Natural killer cell (primary cell): ENCODE results near the gene OXSR1. TPM values are rescaled to one million over a fixed set of nuclear protein-coding genes. Genes with fewer than 3 reads are reported as not detected.

Experiments
- ATAC-seq, 3 donors: fragments of 150-1000 bp in 2 of 3; fragments of 200-7000 bp in 1 of 3; cut with Tn5 transposase; 1 replicate in 1 of 3; 2 replicates in 2 of 3; pipeline ENCODE4 v1.10.0; 2021; ENCODE audit warnings: mild to moderate bottlenecking in 2 of 3, moderate library complexity in 2 of 3
- DNase-seq, 2 donors: peaks; one replicate each; pipeline versions ENCODE4 v3.0.0 to v3.0.0-alpha.2; 2013 to 2021; ENCODE audit warnings: mixed read lengths in 1 of 2
- H3K27ac ChIP-seq: one replicate; pipeline ENCODE4 v1.5.1; 2013; ENCODE audit warnings: mild to moderate bottlenecking, low read length
- H3K27me3 ChIP-seq: one replicate; pipeline ENCODE4 v1.6.1; 2013; ENCODE audit warnings: low read length; ENCODE audit not compliant: control insufficient read depth, insufficient read depth
- H3K36me3 ChIP-seq: one replicate; pipeline ENCODE4 v1.6.1; 2013; ENCODE audit warnings: low read length; ENCODE audit not compliant: control insufficient read depth, insufficient read depth
- H3K4me1 ChIP-seq: one replicate; pipeline ENCODE4 v1.6.1; 2013; ENCODE audit warnings: low read length; ENCODE audit not compliant: control insufficient read depth, insufficient read depth
- H3K4me3 ChIP-seq: one replicate; pipeline ENCODE4 v1.5.1; 2013; ENCODE audit warnings: low read length
- H3K9me3 ChIP-seq: one replicate; pipeline ENCODE4 v1.6.1; 2013; ENCODE audit warnings: low read length; ENCODE audit not compliant: control insufficient read depth, insufficient read depth
- H3K27ac Mint-ChIP-seq, 2 donors: one replicate each; pipeline ENCODE4 v1.8.0; 2022; ENCODE audit warnings: mild to moderate bottlenecking in 2 of 2, mixed read lengths in 2 of 2, moderate library complexity in 1 of 2
- H3K27me3 Mint-ChIP-seq, 2 donors: one replicate each; pipeline ENCODE4 v1.8.0; 2022; ENCODE audit warnings: low read depth in 2 of 2, mixed read lengths in 2 of 2
- H3K36me3 Mint-ChIP-seq: one replicate; pipeline ENCODE4 v1.8.0; 2022; ENCODE audit warnings: mixed read lengths
- H3K4me1 Mint-ChIP-seq, 2 donors: one replicate each; pipeline ENCODE4 v1.8.0; 2022; ENCODE audit warnings: mixed read lengths in 2 of 2
- H3K4me3 Mint-ChIP-seq: one replicate; pipeline ENCODE4 v1.8.0; 2022; ENCODE audit warnings: mild to moderate bottlenecking, moderate library complexity, mixed read lengths
- H3K9me3 Mint-ChIP-seq, 2 donors: one replicate each; pipeline ENCODE4 v1.8.0; 2022; ENCODE audit warnings: mixed read lengths in 2 of 2
- CTCF ChIP-seq: fragments of 200-600 bp; IDR thresholded peaks from one replicate; pipeline ENCODE4 v1.8.0; 2022; ENCODE audit warnings: antibody characterized with exemption
- WGBS: methylation state at CpG from one replicate; pipeline ENCODE4 v1.1.7; 2013; ENCODE audit warnings: missing lambda C conversion rate; ENCODE audit not compliant: insufficient coverage; 5-methylcytosine and 5-hydroxymethylcytosine counted together
- intact Hi-C: fragments of 100-400 bp; cut with micrococcal nuclease; formaldehyde crosslinking; loops from one replicate; pipeline ENCODE4 v1.14.2; 2022
- total RNA-seq, 4 donors: library from RNA; stranded (reverse); fragments of 120-200 nt in 1 of 4; gene quantifications; one replicate each; pipeline versions ENCODE4 v1.2.3 to v1.2.4, GENCODE V29; 2013 to 2022

OXSR1 gene
- total RNA-seq, 3 donors from 2014 or later (not counting 1 experiment from before 2014, with no cell fraction given) = 37.2 to 46.1 (median 44.0) TPM

- no peaks in the 10 kb centered on the region for H3K9me3 Mint-ChIP-seq
- no peaks in the 10 kb centered on the region for H3K27me3 ChIP-seq
- no peak for TF ChIP-seq CTCF
- no peaks in the 10 kb centered on the region for H3K9me3 ChIP-seq
- no peaks in the 10 kb centered on the region for H3K27me3 Mint-ChIP-seq
- H3K36me3 Mint-ChIP-seq = no peaks in the 10 kb centered on the region
- peaks cover 0 to 33% of the 10 kb centered on the region in 2 donors for H3K4me1 Mint-ChIP-seq
- peaks cover 3% of the 10 kb centered on the region for H3K4me1 ChIP-seq
- no peak overlapping the region for H3K27ac ChIP-seq
- intact Hi-C loops = loop anchor here (5.0 kb wide), 2 partner anchors 180 to 225 kb away; no protein-coding TSS in a partner anchor
- DNase-seq (no peak), ATAC-seq (no peak)
- no peak overlapping the region for H3K4me3 ChIP-seq
- WGBS = 94% methylated on average over 10 of the region's 10 CpGs
- H3K36me3 ChIP-seq = peaks cover 22% of the 10 kb centered on the region
- H3K27ac Mint-ChIP-seq = no peak overlapping the region
- H3K4me3 Mint-ChIP-seq = no peak overlapping the region
Measured at GRCh38 chr3:38117163-38117716, 48.1 kb upstream of the OXSR1 start.

GRCh38 chr3:38117748-38118420 lies 47.5 kb upstream of the OXSR1 start:
- peak; percentile 52 for TF ChIP-seq CTCF
- H3K27ac Mint-ChIP-seq = no peak overlapping the region
- 62% methylated on average over 11 of the region's 11 CpGs for WGBS

GRCh38 chr3:38118421-38119247 lies 46.7 kb upstream of the OXSR1 start:
- Mint-ChIP-seq H3K4me3 (no peak overlapping the region), H3K27ac (peak overlapping the region in 1 of 2 donors; percentile 58), H3K27me3 (no peaks in the 10 kb centered on the region), H3K36me3 (no peaks in the 10 kb centered on the region), H3K4me1 (peaks cover 0 to 33% of the 10 kb centered on the region in 2 donors), H3K9me3 (no peaks in the 10 kb centered on the region)
- Histone ChIP-seq H3K36me3 (peaks cover 33% of the 10 kb centered on the region), H3K9me3 (no peaks in the 10 kb centered on the region), H3K27me3 (no peaks in the 10 kb centered on the region), H3K4me1 (peaks cover 3% of the 10 kb centered on the region), H3K27ac (no peak overlapping the region), H3K4me3 (no peak overlapping the region)
- intact Hi-C loops = loop anchor here (1.0 to 5.0 kb wide), 3 partner anchors 179 to 362 kb away; no protein-coding TSS in a partner anchor
- DNase-seq (no peak), ATAC-seq (no peak)
- TF ChIP-seq CTCF = no peak
- WGBS = 93% methylated on average over 13 of the region's 13 CpGs

More at GRCh38 chr3:38117748-38118420, 47.5 kb upstream of the OXSR1 start:
- H3K27me3 ChIP-seq = no peaks in the 10 kb centered on the region
- intact Hi-C loops = loop anchor here (1.0 to 5.0 kb wide), 3 partner anchors 179 to 362 kb away; no protein-coding TSS in a partner anchor
- H3K27ac ChIP-seq = no peak overlapping the region
- H3K4me1 ChIP-seq = peaks cover 3% of the 10 kb centered on the region
- Mint-ChIP-seq H3K36me3 (no peaks in the 10 kb centered on the region), H3K27me3 (no peaks in the 10 kb centered on the region), H3K9me3 (no peaks in the 10 kb centered on the region), H3K4me1 (peaks cover 0 to 33% of the 10 kb centered on the region in 2 donors), H3K4me3 (no peak overlapping the region)
- H3K36me3 ChIP-seq = peaks cover 28% of the 10 kb centered on the region
- ATAC-seq = peak; percentile 83 to 95 (median 85)
- H3K9me3 ChIP-seq = no peaks in the 10 kb centered on the region
- H3K4me3 ChIP-seq = no peak overlapping the region
- peak; percentile 61 to 84 for DNase-seq
